ENCODE data around the gene UBE2G2.

DNA sequence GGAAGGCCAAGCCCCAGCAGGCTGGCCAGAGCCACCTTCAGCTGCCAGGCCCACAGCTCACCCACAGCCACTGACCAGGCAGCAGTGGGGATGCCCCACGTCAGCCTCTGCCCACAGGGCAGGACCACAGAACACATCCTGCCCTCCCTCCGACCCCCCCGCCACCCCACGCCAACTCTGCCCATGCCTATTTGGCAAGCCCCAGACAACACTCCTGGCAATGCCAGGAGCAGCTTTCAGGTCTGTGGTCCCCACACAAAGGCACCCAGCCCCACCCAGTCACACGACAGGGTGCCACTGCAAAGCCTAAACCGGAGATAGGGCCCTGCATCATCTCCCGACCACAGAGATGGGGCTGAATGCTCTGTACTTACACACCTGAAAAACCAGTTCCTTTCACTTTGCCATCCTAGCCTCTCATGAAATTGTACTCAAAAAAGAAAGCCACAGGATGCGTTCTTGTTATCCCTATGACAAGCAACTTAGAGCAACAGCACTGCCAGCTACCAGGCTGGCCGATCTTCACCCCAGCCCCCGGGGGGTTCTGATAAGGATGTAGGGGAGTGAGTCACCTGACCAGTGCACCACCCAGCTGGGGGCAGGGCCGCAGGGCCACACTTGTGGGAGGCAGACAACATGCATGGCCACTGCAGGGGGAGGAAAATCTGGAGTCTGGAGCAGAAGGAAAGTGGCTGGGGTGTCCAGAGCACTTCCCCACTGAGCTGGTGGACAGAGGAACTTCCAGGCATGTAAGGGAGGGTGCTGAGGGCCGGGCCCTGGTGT lies 36.2 kb downstream of the UBE2G2 start:
- TF ChIP-seq POLR2A (IDR thresholded peaks at IDR 0.05), result no peak
- TF ChIP-seq, protein P1, sequence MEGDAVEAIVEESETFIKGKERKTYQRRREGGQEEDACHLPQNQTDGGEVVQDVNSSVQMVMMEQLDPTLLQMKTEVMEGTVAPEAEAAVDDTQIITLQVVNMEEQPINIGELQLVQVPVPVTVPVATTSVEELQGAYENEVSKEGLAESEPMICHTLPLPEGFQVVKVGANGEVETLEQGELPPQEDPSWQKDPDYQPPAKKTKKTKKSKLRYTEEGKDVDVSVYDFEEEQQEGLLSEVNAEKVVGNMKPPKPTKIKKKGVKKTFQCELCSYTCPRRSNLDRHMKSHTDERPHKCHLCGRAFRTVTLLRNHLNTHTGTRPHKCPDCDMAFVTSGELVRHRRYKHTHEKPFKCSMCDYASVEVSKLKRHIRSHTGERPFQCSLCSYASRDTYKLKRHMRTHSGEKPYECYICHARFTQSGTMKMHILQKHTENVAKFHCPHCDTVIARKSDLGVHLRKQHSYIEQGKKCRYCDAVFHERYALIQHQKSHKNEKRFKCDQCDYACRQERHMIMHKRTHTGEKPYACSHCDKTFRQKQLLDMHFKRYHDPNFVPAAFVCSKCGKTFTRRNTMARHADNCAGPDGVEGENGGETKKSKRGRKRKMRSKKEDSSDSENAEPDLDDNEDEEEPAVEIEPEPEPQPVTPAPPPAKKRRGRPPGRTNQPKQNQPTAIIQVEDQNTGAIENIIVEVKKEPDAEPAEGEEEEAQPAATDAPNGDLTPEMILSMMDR (IDR thresholded peaks at IDR 0.05), result no peak

All from heart left ventricle (tissue), 13 donors.